Cardiac fibroblast (primary cell): Measurements from ENCODE around the gene PRM3.

Source experiments
- DNase-seq, 2 donors: peaks; one replicate each; pipeline versions ENCODE4 v3.0.0 to v3.0.0-alpha.2; 2010; ENCODE audit warnings: low read depth in 2 of 2
- H3K4me3 ChIP-seq, 2 donors: replicated peaks in 1 of 2; 1 replicate in 1 of 2; 2 replicates in 1 of 2; pipeline ENCODE4 v1.5.1; 2011; ENCODE audit warnings: low read depth in 2 of 2, low read length in 2 of 2, mild to moderate bottlenecking in 2 of 2, moderate library complexity in 1 of 2
- CTCF ChIP-seq: IDR thresholded peaks from one replicate; pipeline ENCODE4 v1.5.1; 2011; ENCODE audit warnings: low read depth, mild to moderate bottlenecking, low read length, inconsistent platforms

PRM3 gene

GRCh38 chr16:11273721-11274324 lies 394 bp upstream of the PRM3 start:
- no peak for TF ChIP-seq CTCF
- H3K4me3 ChIP-seq: no peak overlapping the region
- no peak for DNase-seq

GRCh38 chr16:11272484-11272883 lies 945 bp downstream of the PRM3 start:
- no peak for TF ChIP-seq CTCF
- H3K4me3 ChIP-seq: no peak overlapping the region
- no peak for DNase-seq

- TF ChIP-seq CTCF: no peak
- H3K4me3 ChIP-seq: no peak overlapping the region
- DNase-seq: no peak
These were observed 1.8 kb downstream of the PRM3 start for GRCh38 chr16:11271610-11272009.

GRCh38 chr16:11270602-11271162 lies 2.7 kb downstream of the PRM3 start:
- H3K4me3 ChIP-seq: no peak overlapping the region
- no peak for TF ChIP-seq CTCF
- DNase-seq: no peak

- no peak for DNase-seq
- no peak within 1 kb of the TSS for H3K4me3 ChIP-seq
- TF ChIP-seq CTCF: no peak
These were observed 4.5 kb downstream of the PRM3 start, which contains the start of gene TNP2 for GRCh38 chr16:11268921-11269375. TNP2 (minus strand) TSS chr16:11269325; CDS start chr16:11269262, 63 bp downstream.

DNA sequence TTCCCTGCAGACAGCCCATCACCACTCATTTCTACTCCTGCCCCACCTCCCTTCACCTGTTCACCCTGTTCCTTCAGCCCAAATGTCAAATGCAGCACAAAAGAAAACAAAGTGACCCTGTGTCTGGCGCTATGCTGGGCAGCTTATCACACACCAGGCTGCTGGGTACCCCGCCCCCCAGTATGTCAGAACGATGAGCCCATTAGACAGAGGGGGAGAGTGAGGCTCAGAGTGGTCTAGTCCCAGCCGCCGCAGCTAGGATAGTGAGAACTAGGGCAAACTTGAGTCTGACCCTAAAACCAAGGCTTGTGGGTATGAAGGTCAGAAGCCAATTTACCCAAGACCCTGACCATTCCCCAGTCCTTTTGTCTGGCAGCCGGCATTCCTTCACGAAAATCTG lies 8.3 kb downstream of the PRM3 start:
- no peak for TF ChIP-seq CTCF
- no peak for DNase-seq
- no peak overlapping the region for H3K4me3 ChIP-seq
